Hepatocyte (in vitro differentiated cells): ENCODE measurements around the gene CNTN4.

Source experiments
- EZH2phosphoT487 ChIP-seq: fragments of 200-600 bp; sonication (generic); IDR thresholded peaks from one replicate; pipeline ENCODE4 v1.6.1; 2018; ENCODE audit warnings: antibody characterized with exemption, mild to moderate bottlenecking, low read depth, moderate library complexity; ENCODE audit not compliant: unreplicated experiment, severe bottlenecking
- TF ChIP-seq, protein P1 (sequence below): fragments of 200-600 bp; sonication (generic); IDR thresholded peaks from 2 replicates; pipeline ENCODE4 v1.5.1; 2016; ENCODE audit warnings: antibody characterized with exemption, mild to moderate bottlenecking; ENCODE audit not compliant: poor library complexity

DNA sequence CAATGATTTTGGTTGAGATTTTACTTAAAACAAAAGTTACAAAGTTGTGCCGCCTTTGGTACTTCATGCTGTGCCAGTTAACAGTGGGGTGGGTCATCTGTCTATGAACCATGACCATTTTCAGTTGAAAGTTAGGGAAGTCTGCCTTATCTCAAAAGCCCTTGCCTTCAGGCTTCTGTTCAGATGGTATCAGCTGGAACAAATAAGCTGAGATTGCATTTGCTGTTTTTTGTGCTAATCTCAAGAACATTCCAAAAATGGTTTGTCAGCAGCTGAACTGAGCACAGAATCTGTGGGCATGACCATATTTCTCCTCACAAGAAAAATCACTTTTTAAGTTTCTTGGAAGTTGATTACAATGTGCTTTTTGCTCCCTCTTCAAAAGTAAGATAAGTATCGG lies 869.2 kb downstream of the CNTN4 start:
- TF ChIP-seq, protein P1, sequence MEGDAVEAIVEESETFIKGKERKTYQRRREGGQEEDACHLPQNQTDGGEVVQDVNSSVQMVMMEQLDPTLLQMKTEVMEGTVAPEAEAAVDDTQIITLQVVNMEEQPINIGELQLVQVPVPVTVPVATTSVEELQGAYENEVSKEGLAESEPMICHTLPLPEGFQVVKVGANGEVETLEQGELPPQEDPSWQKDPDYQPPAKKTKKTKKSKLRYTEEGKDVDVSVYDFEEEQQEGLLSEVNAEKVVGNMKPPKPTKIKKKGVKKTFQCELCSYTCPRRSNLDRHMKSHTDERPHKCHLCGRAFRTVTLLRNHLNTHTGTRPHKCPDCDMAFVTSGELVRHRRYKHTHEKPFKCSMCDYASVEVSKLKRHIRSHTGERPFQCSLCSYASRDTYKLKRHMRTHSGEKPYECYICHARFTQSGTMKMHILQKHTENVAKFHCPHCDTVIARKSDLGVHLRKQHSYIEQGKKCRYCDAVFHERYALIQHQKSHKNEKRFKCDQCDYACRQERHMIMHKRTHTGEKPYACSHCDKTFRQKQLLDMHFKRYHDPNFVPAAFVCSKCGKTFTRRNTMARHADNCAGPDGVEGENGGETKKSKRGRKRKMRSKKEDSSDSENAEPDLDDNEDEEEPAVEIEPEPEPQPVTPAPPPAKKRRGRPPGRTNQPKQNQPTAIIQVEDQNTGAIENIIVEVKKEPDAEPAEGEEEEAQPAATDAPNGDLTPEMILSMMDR, result no peak
- no peak for TF ChIP-seq EZH2phosphoT487
